ENCODE results near the gene KCNIP4.

GRCh38 chr4:21005647-21006046, 942.9 kb downstream of the KCNIP4 start:
- TF ChIP-seq CTCF (IDR thresholded peaks at IDR 0.05) = no peak
- TF ChIP-seq POLR2A (IDR thresholded peaks at IDR 0.05) = no peak
